Immature natural killer cell (primary cell): Measurements from ENCODE around the gene OR8H2. TPM values are rescaled to one million over a fixed set of nuclear protein-coding genes. Genes with fewer than 3 reads are reported as not detected.
"Not testable (repeated sequence)": the region's sequence is repeated elsewhere in the genome, so short reads cannot be mapped to it uniquely, and the experiment has no call there.

Experiments
- DNase-seq, 3 donors: peaks; one replicate each; pipeline ENCODE4 v3.0.0; 2022; ENCODE audit warnings: mixed read lengths in 1 of 3
- H3K27ac Mint-ChIP-seq, 6 donors: one replicate each; pipeline ENCODE4 v1.8.0; 2020; ENCODE audit warnings: mixed read lengths in 6 of 6, mild to moderate bottlenecking in 5 of 6, inconsistent platforms in 4 of 6, moderate library complexity in 3 of 6
- H3K27me3 Mint-ChIP-seq, 3 donors: one replicate each; pipeline ENCODE4 v1.8.0; 2020 to 2021; ENCODE audit warnings: low read depth in 3 of 3, mild to moderate bottlenecking in 3 of 3, mixed read lengths in 3 of 3, moderate library complexity in 3 of 3, inconsistent platforms in 1 of 3
- H3K36me3 Mint-ChIP-seq, 3 donors: one replicate each; pipeline ENCODE4 v1.8.0; 2020; ENCODE audit warnings: mixed read lengths in 3 of 3, inconsistent platforms in 2 of 3, mild to moderate bottlenecking in 2 of 3
- H3K4me1 Mint-ChIP-seq, 2 donors: one replicate each; pipeline ENCODE4 v1.8.0; 2020; ENCODE audit warnings: inconsistent platforms in 2 of 2, mild to moderate bottlenecking in 2 of 2, mixed read lengths in 2 of 2, moderate library complexity in 1 of 2
- H3K4me3 Mint-ChIP-seq, 5 donors: one replicate each; pipeline ENCODE4 v1.8.0; 2020; ENCODE audit warnings: mild to moderate bottlenecking in 5 of 5, mixed read lengths in 5 of 5, inconsistent platforms in 3 of 5, moderate library complexity in 3 of 5
- H3K9me3 Mint-ChIP-seq, 6 donors: one replicate each; pipeline ENCODE4 v1.8.0; 2020; ENCODE audit warnings: mild to moderate bottlenecking in 6 of 6, mixed read lengths in 6 of 6, inconsistent platforms in 4 of 6, moderate library complexity in 3 of 6
- polyA plus RNA-seq, 3 donors: library from polyadenylated mRNA; unstranded; fragments of 300-500 nt; fragmentation: Illumina TruSeq; gene quantifications; one replicate each; pipeline ENCODE4 v1.2.3, GENCODE V29; 2021

OR8H2 gene
- polyA plus RNA-seq = not detected

GRCh38 chr11:56103210-56103737 is at the start of gene OR8H2:
Gene OR8H2 (plus strand): TSS chr11:56103687. CDS start chr11:56105043, 1,356 bp downstream.
- no peak for DNase-seq
- Mint-ChIP-seq H3K27me3 (peaks cover 0 to 1% (median 0%) of the 10 kb centered on the region in 3 donors), H3K4me3 (no peak within 1 kb of the TSS), H3K9me3 (peaks cover 20 to 40% (median 30%) of the 10 kb centered on the region in 6 donors), H3K4me1 (no peaks in the 10 kb centered on the region), H3K27ac (no peak within 1 kb of the TSS), H3K36me3 (peaks cover 0 to 4% (median 0%) of the 10 kb centered on the region in 3 donors)

GRCh38 chr11:56056366-56056765 is 47.1 kb upstream of the OR8H2 start:
- H3K4me3 Mint-ChIP-seq, H3K27me3 Mint-ChIP-seq, DNase-seq, H3K4me1 Mint-ChIP-seq, H3K36me3 Mint-ChIP-seq, H3K27ac Mint-ChIP-seq: not testable (repeated sequence)
- H3K9me3 Mint-ChIP-seq = peaks cover 22 to 70% (median 38%) of the 10 kb centered on the region in 6 donors

- H3K27ac Mint-ChIP-seq, H3K4me1 Mint-ChIP-seq: not testable (repeated sequence)
These were observed 45.7 kb upstream of the OR8H2 start for GRCh38 chr11:56057661-56058237.

GRCh38 chr11:56058260-56058780 is 45.2 kb upstream of the OR8H2 start:
- H3K36me3 Mint-ChIP-seq, H3K27ac Mint-ChIP-seq, H3K27me3 Mint-ChIP-seq, H3K4me3 Mint-ChIP-seq, H3K4me1 Mint-ChIP-seq, DNase-seq: not testable (repeated sequence)
- peaks cover 17 to 64% (median 35%) of the 10 kb centered on the region in 6 donors for H3K9me3 Mint-ChIP-seq

More at GRCh38 chr11:56057661-56058237, 45.7 kb upstream of the OR8H2 start:
- DNase-seq, H3K4me3 Mint-ChIP-seq, H3K27me3 Mint-ChIP-seq, H3K36me3 Mint-ChIP-seq: not testable (repeated sequence)
- peaks cover 17 to 64% (median 35%) of the 10 kb centered on the region in 6 donors for H3K9me3 Mint-ChIP-seq

- no peak for DNase-seq
- Mint-ChIP-seq H3K27ac (no peak overlapping the region), H3K27me3 (no peaks in the 10 kb centered on the region), H3K9me3 (peaks cover 1 to 41% (median 26%) of the 10 kb centered on the region in 6 donors), H3K4me3 (no peak overlapping the region), H3K36me3 (peaks cover 0 to 3% (median 0%) of the 10 kb centered on the region in 3 donors), H3K4me1 (no peaks in the 10 kb centered on the region)
These were observed 36.5 kb upstream of the OR8H2 start for GRCh38 chr11:56066980-56067379.

GRCh38 chr11:56089697-56090096 is 13.8 kb upstream of the OR8H2 start:
- Mint-ChIP-seq H3K36me3 (peaks cover 0 to 4% (median 0%) of the 10 kb centered on the region in 3 donors), H3K4me1 (no peaks in the 10 kb centered on the region), H3K9me3 (peaks cover 4 to 40% (median 11%) of the 10 kb centered on the region in 6 donors), H3K27me3 (no peaks in the 10 kb centered on the region), H3K4me3 (no peak overlapping the region), H3K27ac (no peak overlapping the region)
- DNase-seq = no peak

- Mint-ChIP-seq H3K36me3 (peaks cover 0 to 3% (median 0%) of the 10 kb centered on the region in 3 donors), H3K9me3 (peaks cover 2 to 52% (median 16%) of the 10 kb centered on the region in 6 donors), H3K4me1 (no peaks in the 10 kb centered on the region), H3K27me3 (no peaks in the 10 kb centered on the region), H3K4me3 (no peak within 1 kb of the TSS), H3K27ac (no peak within 1 kb of the TSS)
- DNase-seq = no peak
These were observed 10.5 kb upstream of the OR8H2 start, which contains the start of gene OR8I2 for GRCh38 chr11:56093008-56093407. Gene OR8I2 (plus strand): TSS chr11:56093308. CDS start chr11:56093308, 0 bp downstream.

- Mint-ChIP-seq H3K27ac (no peak within 1 kb of the TSS), H3K27me3 (no peaks in the 10 kb centered on the region), H3K36me3 (no peaks in the 10 kb centered on the region), H3K4me3 (no peak within 1 kb of the TSS), H3K4me1 (no peaks in the 10 kb centered on the region), H3K9me3 (peaks cover 3 to 46% (median 21%) of the 10 kb centered on the region in 6 donors)
- DNase-seq = no peak
These were observed 18.6 kb downstream of the OR8H2 start, which contains the start of gene OR8H3 for GRCh38 chr11:56122073-56122472. Gene OR8H3 (plus strand): TSS chr11:56122373. CDS start chr11:56122373, 0 bp downstream.

- H3K27me3 Mint-ChIP-seq = no peaks in the 10 kb centered on the region
- H3K4me3 Mint-ChIP-seq = no peak within 1 kb of the TSS
- no peak within 1 kb of the TSS for H3K27ac Mint-ChIP-seq
- peaks cover 2 to 58% (median 34%) of the 10 kb centered on the region in 6 donors for H3K9me3 Mint-ChIP-seq
- H3K36me3 Mint-ChIP-seq = no peaks in the 10 kb centered on the region
- DNase-seq = no peak
- no peaks in the 10 kb centered on the region for H3K4me1 Mint-ChIP-seq
These were observed 36.7 kb downstream of the OR8H2 start, which contains the start of gene OR8J3 for GRCh38 chr11:56140151-56140661. Gene OR8J3 (minus strand): TSS chr11:56140201. CDS start chr11:56137718, 2,483 bp downstream.

- not testable (repeated sequence) for H3K27me3 Mint-ChIP-seq, H3K4me3 Mint-ChIP-seq, H3K27ac Mint-ChIP-seq, H3K4me1 Mint-ChIP-seq, H3K36me3 Mint-ChIP-seq, DNase-seq
- H3K9me3 Mint-ChIP-seq = peaks cover 1 to 47% (median 30%) of the 10 kb centered on the region in 6 donors
These were observed 40.2 kb downstream of the OR8H2 start for GRCh38 chr11:56143681-56144080.

GRCh38 chr11:56151376-56151775 is 47.9 kb downstream of the OR8H2 start:
- Mint-ChIP-seq H3K4me3 (no peak overlapping the region), H3K27me3 (peaks cover 0 to 3% (median 0%) of the 10 kb centered on the region in 3 donors), H3K4me1 (no peaks in the 10 kb centered on the region), H3K9me3 (peaks cover 23 to 78% (median 48%) of the 10 kb centered on the region in 6 donors), H3K36me3 (peaks cover 0 to 3% (median 0%) of the 10 kb centered on the region in 3 donors), H3K27ac (no peak overlapping the region)
- no peak for DNase-seq

GRCh38 chr11:56152333-56152732 is 48.8 kb downstream of the OR8H2 start:
- Mint-ChIP-seq H3K4me1 (no peaks in the 10 kb centered on the region), H3K9me3 (peaks cover 24 to 80% (median 52%) of the 10 kb centered on the region in 6 donors), H3K4me3 (no peak overlapping the region), H3K27ac (no peak overlapping the region), H3K36me3 (peaks cover 0 to 3% (median 3%) of the 10 kb centered on the region in 3 donors), H3K27me3 (peaks cover 0 to 3% (median 0%) of the 10 kb centered on the region in 3 donors)
- DNase-seq = no peak
